ENCODE measurements around the gene GFPT2. TPM values are rescaled to one million over a fixed set of nuclear protein-coding genes. Genes with fewer than 3 reads are reported as not detected.

Gene GFPT2
- total and polyA plus RNA-seq, 2 experiments from 2014 or later = 45.2 to 75.3 TPM

GRCh38 chr5:180304016-180304292 lies 49.2 kb downstream of the GFPT2 start:
- Histone ChIP-seq H3K79me2 (ENCODE audit: insufficient read depth) (no peaks in the 10 kb centered on the region), H3K9me2 (ENCODE audit: insufficient read depth) (no peaks in the 10 kb centered on the region), H3K27me3 (replicated peaks; ENCODE audit: insufficient read depth) (no peaks in the 10 kb centered on the region), H2AFZ (no peak overlapping the region), H3K4me2 (ENCODE audit: unreplicated experiment) (no peak overlapping the region), H3K4me1 (ENCODE audit: insufficient read depth) (no peaks in the 10 kb centered on the region), H3K9me3 (ENCODE audit: low read depth) (no peaks in the 10 kb centered on the region), H3K9ac (no peak overlapping the region), H3K36me3 (ENCODE audit: low read depth) (peaks cover 12% of the 10 kb centered on the region; the same call in 1 of the 2 replicates), H3K27ac (no peak overlapping the region), H3F3A (ENCODE audit: insufficient read depth) (peaks cover 9% of the 10 kb centered on the region; the same call in 1 of the 2 replicates), H3K4me3 (no peak overlapping the region), H4K20me1 (ENCODE audit: insufficient read depth) (no peaks in the 10 kb centered on the region)
- WGBS, 2 experiments (ENCODE audit: low coverage in 1 of 2, low lambda C conversion rate in 2 of 2, missing lambda C conversion rate in 2 of 2) = 96 to 97% methylated on average over 4 of the region's 4 CpGs
- in situ Hi-C loops (cut with MboI) = no loop called here
- TF ChIP-seq EZH2 (IDR thresholded peaks at IDR 0.05; ENCODE audit: insufficient read depth, poor library complexity, severe bottlenecking) (no peak), EZH2phosphoT487 (IDR thresholded peaks at IDR 0.05; ENCODE audit: insufficient read depth, low read depth) (no peak)
- DNase-seq = no peak

GRCh38 chr5:180303226-180304015 lies 49.7 kb downstream of the GFPT2 start:
- no peaks in the 10 kb centered on the region for H3K4me1 ChIP-seq (ENCODE audit: insufficient read depth)
- no peaks in the 10 kb centered on the region for H3K79me2 ChIP-seq (ENCODE audit: insufficient read depth)
- H3K4me2 ChIP-seq (ENCODE audit: unreplicated experiment) = no peak overlapping the region
- no peaks in the 10 kb centered on the region for H3K9me3 ChIP-seq (ENCODE audit: low read depth)
- in situ Hi-C loops (cut with MboI) = no loop called here
- no peaks in the 10 kb centered on the region for H3K27me3 ChIP-seq (replicated peaks; ENCODE audit: insufficient read depth)
- TF ChIP-seq EZH2 (IDR thresholded peaks at IDR 0.05; ENCODE audit: insufficient read depth, poor library complexity, severe bottlenecking) (no peak), EZH2phosphoT487 (IDR thresholded peaks at IDR 0.05; ENCODE audit: insufficient read depth, low read depth) (no peak)
- H2AFZ ChIP-seq = no peak overlapping the region
- H3K9me2 ChIP-seq (ENCODE audit: insufficient read depth) = no peaks in the 10 kb centered on the region
- H3F3A ChIP-seq (ENCODE audit: insufficient read depth) = peaks cover 9% of the 10 kb centered on the region
- H3K27ac ChIP-seq = no peak overlapping the region
- WGBS, 2 experiments (ENCODE audit: low coverage in 1 of 2, low lambda C conversion rate in 2 of 2, missing lambda C conversion rate in 2 of 2) = 94 to 95% methylated on average over 17 of the region's 17 CpGs
- H3K9ac ChIP-seq = no peak overlapping the region
- DNase-seq = no peak
- H4K20me1 ChIP-seq (ENCODE audit: insufficient read depth) = no peaks in the 10 kb centered on the region
- no peak overlapping the region for H3K4me3 ChIP-seq
- H3K36me3 ChIP-seq (ENCODE audit: low read depth) = peaks cover 12% of the 10 kb centered on the region; the same call in 1 of the 2 replicates

- Histone ChIP-seq H3K9ac (no peak overlapping the region), H3K9me3 (ENCODE audit: low read depth) (no peaks in the 10 kb centered on the region), H3F3A (ENCODE audit: insufficient read depth) (peaks cover 19% of the 10 kb centered on the region), H3K9me2 (ENCODE audit: insufficient read depth) (no peaks in the 10 kb centered on the region), H4K20me1 (ENCODE audit: insufficient read depth) (no peaks in the 10 kb centered on the region), H3K27me3 (replicated peaks; ENCODE audit: insufficient read depth) (no peaks in the 10 kb centered on the region), H3K4me3 (no peak overlapping the region), H3K36me3 (ENCODE audit: low read depth) (peaks cover 12% of the 10 kb centered on the region; the same call in 1 of the 2 replicates), H3K4me1 (ENCODE audit: insufficient read depth) (no peaks in the 10 kb centered on the region), H2AFZ (no peak overlapping the region), H3K4me2 (ENCODE audit: unreplicated experiment) (no peak overlapping the region), H3K27ac (no peak overlapping the region), H3K79me2 (ENCODE audit: insufficient read depth) (no peaks in the 10 kb centered on the region)
- 93 to 97% methylated on average over 10 of the region's 10 CpGs for WGBS, 2 experiments (ENCODE audit: low coverage in 1 of 2, low lambda C conversion rate in 2 of 2, missing lambda C conversion rate in 2 of 2)
- in situ Hi-C loops (cut with MboI) = no loop called here
- no peak for DNase-seq
- TF ChIP-seq EZH2 (IDR thresholded peaks at IDR 0.05; ENCODE audit: insufficient read depth, poor library complexity, severe bottlenecking) = no peak
- no peak for TF ChIP-seq EZH2phosphoT487 (IDR thresholded peaks at IDR 0.05; ENCODE audit: insufficient read depth, low read depth)
Measured at GRCh38 chr5:180302256-180302655, 50.9 kb downstream of the GFPT2 start.

- H3K27me3 ChIP-seq (replicated peaks; ENCODE audit: insufficient read depth) = no peaks in the 10 kb centered on the region
- H3K9me3 ChIP-seq (ENCODE audit: low read depth) = no peaks in the 10 kb centered on the region
- H3K79me2 ChIP-seq (ENCODE audit: insufficient read depth) = no peaks in the 10 kb centered on the region
- no peak overlapping the region for H3K4me3 ChIP-seq
- no peak for DNase-seq
- H3K36me3 ChIP-seq (ENCODE audit: low read depth) = peaks cover 12% of the 10 kb centered on the region; the same call in 1 of the 2 replicates
- no peak overlapping the region for H3K27ac ChIP-seq
- TF ChIP-seq EZH2 (IDR thresholded peaks at IDR 0.05; ENCODE audit: insufficient read depth, poor library complexity, severe bottlenecking) = no peak
- TF ChIP-seq EZH2phosphoT487 (IDR thresholded peaks at IDR 0.05; ENCODE audit: insufficient read depth, low read depth) = no peak
- WGBS, 2 experiments (ENCODE audit: low coverage in 1 of 2, low lambda C conversion rate in 2 of 2, missing lambda C conversion rate in 2 of 2) = 70 to 77% methylated on average over 4 of the region's 4 CpGs
- H2AFZ ChIP-seq = no peak overlapping the region
- in situ Hi-C loops (cut with MboI) = no loop called here
- no peak overlapping the region for H3K4me2 ChIP-seq (ENCODE audit: unreplicated experiment)
- H3K4me1 ChIP-seq (ENCODE audit: insufficient read depth) = no peaks in the 10 kb centered on the region
- H3F3A ChIP-seq (ENCODE audit: insufficient read depth) = peaks cover 19% of the 10 kb centered on the region
- H4K20me1 ChIP-seq (ENCODE audit: insufficient read depth) = no peaks in the 10 kb centered on the region
- H3K9me2 ChIP-seq (ENCODE audit: insufficient read depth) = no peaks in the 10 kb centered on the region
- H3K9ac ChIP-seq = no peak overlapping the region
Measured at GRCh38 chr5:180301253-180301652, 51.9 kb downstream of the GFPT2 start.
